K562 (cell line): ENCODE results near the gene HDC. TPM values are rescaled to one million over a fixed set of nuclear protein-coding genes. Genes with fewer than 3 reads are reported as not detected.

Source experiments
- ATAC-seq: fragments of 200-7000 bp; cut with Tn5 transposase; 3 replicates; pipeline ENCODE4 v1.9.1; 2020; ENCODE audit warnings: moderate library complexity
- BruUV-seq: library from RNA; stranded (reverse); fragments of 400-500 nt; replicated peaks from 2 replicates; lab custom pipeline; 2021; lab: Mats Ljungman, UMichigan
- CTCF ChIA-PET: fragments of 300-600 bp; formaldehyde crosslinking; extraction: SDS; loops from one replicate; lab custom pipeline; 2021; ENCODE audit warnings: low intra/inter-chr PET ratio; lab: Yijun Ruan, JAX
- POLR2A ChIA-PET: fragments of 300-600, 350-650 bp; sonication (Branson Sonifier 250); formaldehyde crosslinking; extraction: SDS; loops from one replicate; lab custom pipeline; 2021; ENCODE audit warnings: antibody characterized with exemption, inconsistent platforms; lab: Yijun Ruan, JAX
- DNase-seq, 4 experiments: peaks; one replicate each; pipeline versions ENCODE4 v3.0.0 to v3.0.0-alpha.2; 2011 to 2018; ENCODE audit warnings: low spot score in 3 of 4, mixed read lengths in 3 of 4; ENCODE audit errors: extremely low read depth in 1 of 4
- FAIRE-seq: peaks from 2 replicates; lab custom pipeline; 2011; peaks lifted over from hg19 to GRCh38; lab: Jason Lieb, UNC
- H2AFZ ChIP-seq: 2 replicates; pipeline ENCODE4 v1.6.0; 2011; ENCODE audit warnings: low read depth, low read length, control low read depth, inconsistent platforms
- H3K27ac ChIP-seq: fragments of 200-600 bp; 3 replicates; pipeline ENCODE4 v1.8.0; 2011; ENCODE audit warnings: low read depth, mild to moderate bottlenecking, control low read depth, inconsistent platforms, low read length, moderate library complexity, mixed read lengths; ENCODE audit errors: extremely low read depth
- H3K27me3 ChIP-seq, 2 experiments: fragments of 300-600 bp in 1 of 2; 2 replicates in 1 of 2; 3 replicates in 1 of 2; pipeline versions ENCODE4 v1.6.0 to v1.8.0; 2011; ENCODE audit warnings: inconsistent platforms in 2 of 2, low read length in 2 of 2, mild to moderate bottlenecking in 1 of 2, mixed read lengths in 1 of 2, moderate library complexity in 1 of 2; ENCODE audit not compliant: control insufficient read depth in 2 of 2, insufficient read depth in 2 of 2
- H3K36me3 ChIP-seq: fragments of 300-600 bp; 3 replicates; pipeline ENCODE4 v1.8.0; 2011; ENCODE audit warnings: mild to moderate bottlenecking, low read length, inconsistent platforms; ENCODE audit not compliant: control insufficient read depth, insufficient read depth
- H3K4me1 ChIP-seq, 2 experiments: fragments of 200-600 bp in 1 of 2; replicated peaks in 1 of 2; 2 replicates in 1 of 2; 3 replicates in 1 of 2; pipeline versions ENCODE4 v1.5.1 to v1.8.0; 2011; ENCODE audit warnings: inconsistent platforms in 2 of 2, low read length in 2 of 2, mild to moderate bottlenecking in 1 of 2, mixed read lengths in 1 of 2, moderate library complexity in 1 of 2; ENCODE audit not compliant: control insufficient read depth in 2 of 2, insufficient read depth in 2 of 2
- H3K4me2 ChIP-seq: 2 replicates; pipeline ENCODE4 v1.6.1; 2011; ENCODE audit warnings: low read length, control low read depth, inconsistent platforms, mixed read lengths; ENCODE audit not compliant: insufficient read depth
- H3K4me3 ChIP-seq: fragments of 200-600 bp; sonication (generic), shearing (Covaris generic); 2 replicates; pipeline ENCODE4 v1.5.1; 2016; ENCODE audit warnings: control low read depth, inconsistent platforms
- H3K79me2 ChIP-seq: fragments of 200-600 bp; 3 replicates; pipeline ENCODE4 v1.8.0; 2011; ENCODE audit warnings: low read length, inconsistent platforms; ENCODE audit not compliant: control insufficient read depth, insufficient read depth
- H3K9ac ChIP-seq, 2 experiments: 2 replicates each; pipeline versions ENCODE4 v1.6.0 to v1.6.1; 2011; ENCODE audit warnings: low read depth in 2 of 2, low read length in 2 of 2, control low read depth in 1 of 2, inconsistent platforms in 1 of 2, mild to moderate bottlenecking in 1 of 2, mixed read lengths in 1 of 2; ENCODE audit not compliant: insufficient read depth in 1 of 2
- H3K9me1 ChIP-seq: one replicate; pipeline ENCODE4 v1.6.0; 2011; ENCODE audit warnings: inconsistent platforms, mild to moderate bottlenecking, low read length, moderate library complexity; ENCODE audit not compliant: control insufficient read depth, insufficient read depth
- H3K9me3 ChIP-seq: replicated peaks from 2 replicates; pipeline ENCODE4 v1.5.1; 2011; ENCODE audit warnings: low read depth, low read length, inconsistent platforms; ENCODE audit not compliant: control insufficient read depth, insufficient read depth
- H4K20me1 ChIP-seq: replicated peaks from 2 replicates; pipeline ENCODE4 v1.6.1; 2011; ENCODE audit warnings: low read length, inconsistent platforms, mixed read lengths; ENCODE audit not compliant: control insufficient read depth, insufficient read depth
- C11orf30 ChIP-seq: fragments of 450-650 bp; IDR thresholded peaks from 2 replicates; pipeline ENCODE4 v1.6.1; 2016; ENCODE audit warnings: low read depth, mild to moderate bottlenecking
- CBX8 ChIP-seq: fragments of 200-600 bp; sonication (generic); IDR thresholded peaks from 2 replicates; pipeline ENCODE4 v1.6.1; 2012; ENCODE audit warnings: borderline replicate concordance, mixed run types, low read depth, mild to moderate bottlenecking, moderate library complexity, mixed read lengths, low read length, control low read depth, inconsistent platforms; ENCODE audit not compliant: poor library complexity, severe bottlenecking; ENCODE audit errors: extremely low read depth
- CXXC5 ChIP-seq: fragments of 250-450 bp; sonication (Bioruptor Pico); IDR thresholded peaks from 2 replicates; pipeline ENCODE4 v1.8.0; 2022; ENCODE audit warnings: inconsistent platforms, mild to moderate bottlenecking, moderate library complexity
- ILK ChIP-seq: fragments of 450-650 bp; IDR thresholded peaks from 2 replicates; pipeline ENCODE4 v1.6.1; 2016; ENCODE audit warnings: missing genetic modification characterization, low read depth, mild to moderate bottlenecking, missing compliant biosample characterization, moderate library complexity, borderline replicate concordance
- KDM1A ChIP-seq, 2 experiments: fragments of 450-650 bp; IDR thresholded peaks; 2 replicates each; pipeline ENCODE4 v1.6.1; 2016; ENCODE audit warnings: mild to moderate bottlenecking in 2 of 2
- MAFF ChIP-seq: IDR thresholded peaks from 2 replicates; pipeline ENCODE4 v1.6.1; 2012; ENCODE audit warnings: low read length, improper control_type of control experiment
- MAFG ChIP-seq: fragments of 450-650 bp; conservative IDR thresholded peaks from 2 replicates; pipeline ENCODE4 v1.6.1; 2016; ENCODE audit warnings: missing genetic modification characterization, missing compliant biosample characterization
- MAFK ChIP-seq: IDR thresholded peaks from 2 replicates; pipeline ENCODE4 v1.6.1; 2011; ENCODE audit warnings: low read length, improper control_type of control experiment
- PHB ChIP-seq: fragments of 250-450 bp; sonication (Bioruptor Pico); IDR thresholded peaks from 2 replicates; pipeline ENCODE4 v1.5.0; 2021
- PHTF2 ChIP-seq: fragments of 250-450 bp; sonication (Bioruptor Pico); IDR thresholded peaks from 2 replicates; pipeline ENCODE4 v1.5.0; 2021; ENCODE audit warnings: mild to moderate bottlenecking
- PTTG1 ChIP-seq: fragments of 450-650 bp; IDR thresholded peaks from 2 replicates; pipeline ENCODE4 v1.6.1; 2016; ENCODE audit warnings: low read depth, mild to moderate bottlenecking, missing genetic modification characterization, missing compliant biosample characterization
- RBM34 ChIP-seq: fragments of 200-400 bp; formaldehyde crosslinking; IDR thresholded peaks from 2 replicates; pipeline ENCODE4 v1.6.1; 2018; ENCODE audit warnings: low read length, borderline replicate concordance; ENCODE audit not compliant: insufficient read depth
- RCOR1 ChIP-seq, 2 experiments: IDR thresholded peaks; 2 replicates each; pipeline ENCODE4 v1.6.1; 2012; ENCODE audit warnings: low read depth in 2 of 2, low read length in 2 of 2, borderline replicate concordance in 1 of 2, improper control_type of control experiment in 1 of 2
- RFX5 ChIP-seq: IDR thresholded peaks from 2 replicates; pipeline ENCODE4 v1.6.1; 2011; ENCODE audit warnings: low read depth, mild to moderate bottlenecking, improper control_type of control experiment, low read length
- SMARCA5 ChIP-seq: fragments of 450-650 bp; IDR thresholded peaks from 2 replicates; pipeline ENCODE4 v1.6.1; 2016
- ZNF316 ChIP-seq: fragments of 450-650 bp; IDR thresholded peaks from 2 replicates; pipeline ENCODE4 v1.6.1; 2016
- ZNF766 ChIP-seq: fragments of 200-800 bp; sonication (Bioruptor generic); conservative IDR thresholded peaks from 2 replicates; pipeline ENCODE4 v1.6.1; 2016; ENCODE audit warnings: missing genetic modification characterization, missing compliant biosample characterization
- WGBS: fragments of 100-300 bp; shearing (Covaris generic); methylation state at CpG from one replicate; pipeline ENCODE4 v1.1.6; 2016; ENCODE audit warnings: low coverage, mixed read lengths; ENCODE audit not compliant: insufficient coverage; ENCODE audit errors: missing lambda C conversion rate; 5-methylcytosine and 5-hydroxymethylcytosine counted together
- in situ Hi-C: fragments of 300-500 bp; cut with MboI; formaldehyde crosslinking; loops from 4 replicates; pipeline ENCODE4 v1.15.0; 2018; ENCODE audit warnings: inconsistent platforms, mixed read lengths
- intact Hi-C: fragments of 100-400 bp; cut with micrococcal nuclease; formaldehyde crosslinking; loops from 2 replicates; pipeline ENCODE4 v1.14.2; 2022
- polyA plus RNA-seq, 8 experiments: library from polyadenylated mRNA; depleted of rRNA in 4 of 8; stranded (reverse) in 5 of 8; unstranded in 3 of 8; fragments of >200 nt; fragmentation: Nextera tagmentation in 2 of 8; fragmentation: Illumina TruSeq in 1 of 8; extraction: Ambion mirVana in 2 of 8; extraction: Trizol in 1 of 8; gene quantifications; 2 replicates each; pipeline versions ENCODE4 v1.2.1 to v1.2.3, GENCODE V29; 2011 to 2014; ENCODE audit warnings: inconsistent platforms in 1 of 8, missing spikeins in 1 of 8
- total RNA-seq, 7 experiments: library from RNA; depleted of rRNA in 6 of 7; stranded (reverse); fragments of >200 nt in 6 of 7; fragmentation: Illumina TruSeq in 2 of 7; extraction: Trizol in 2 of 7; gene quantifications; 2 replicates each; pipeline versions ENCODE4 v1.2.1 to v1.2.3, GENCODE V29; 2011 to 2021; ENCODE audit warnings: low replicate concordance in 1 of 7
- TF ChIP-seq, protein P1 (sequence below), 2 experiments: IDR thresholded peaks; 2 replicates each; pipeline ENCODE4 v1.6.1; 2012; ENCODE audit warnings: improper control_type of control experiment in 2 of 2, low read depth in 2 of 2, low read length in 2 of 2, borderline replicate concordance in 1 of 2

The HDC gene
- total and polyA plus RNA-seq, 9 of the 15 experiments (the other 6 are each of a cell fraction or from before 2014, with no cell fraction given): 0.26 to 5.3 (median 0.99) TPM

DNA sequence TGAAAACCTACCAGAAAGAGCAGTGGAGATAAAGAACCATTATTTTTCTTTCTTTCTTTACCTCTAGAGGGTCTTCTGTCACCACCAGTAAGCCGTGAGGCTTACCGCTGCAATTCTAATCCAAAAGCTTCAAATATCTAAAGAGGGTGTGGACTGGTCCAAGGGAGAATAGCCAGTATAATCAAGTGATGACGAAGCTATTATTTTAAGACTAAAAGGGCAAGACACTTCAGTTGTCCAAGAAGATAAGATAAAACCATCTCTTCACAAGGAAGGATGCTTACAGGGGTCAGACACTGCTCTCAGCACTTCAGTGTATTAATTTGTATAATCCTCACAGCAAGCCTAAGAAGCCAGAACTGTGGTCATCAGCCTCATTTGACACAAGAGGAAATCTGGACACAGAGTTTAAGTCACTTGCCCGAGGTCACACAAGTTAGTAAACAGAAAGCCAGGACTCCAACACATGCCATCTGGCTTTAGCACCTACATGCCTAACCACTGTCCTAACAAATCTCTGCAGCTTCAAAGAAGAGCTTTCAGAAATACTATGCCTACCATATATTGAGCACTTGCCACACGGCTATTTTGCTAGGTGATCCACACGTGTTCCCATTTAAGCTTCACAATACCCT is 14.6 kb downstream of the HDC start (continued):
- peak; percentile 70 for TF ChIP-seq ZNF316
- TF ChIP-seq MAFF: no peak; the same call in 1 of the 2 replicates
- TF ChIP-seq RCOR1 (IDR thresholded peaks at IDR 0.05; ENCODE audit: borderline replicate concordance in 1 of 2, low read depth in 2 of 2, low read length in 2 of 2): peak in 1 of 2 experiments; percentile 74; a peak in 2 of 4 replicates
- TF ChIP-seq KDM1A (IDR thresholded peaks at IDR 0.05): peak; percentile 38 to 56; a peak in 3 of 4 replicates
- peak; percentile 68; the same call in 1 of the 2 replicates for TF ChIP-seq ZNF766 (CRISPR knock-in tag)
- peak; percentile 31; the same call in 1 of the 2 replicates for TF ChIP-seq MAFK

DNA sequence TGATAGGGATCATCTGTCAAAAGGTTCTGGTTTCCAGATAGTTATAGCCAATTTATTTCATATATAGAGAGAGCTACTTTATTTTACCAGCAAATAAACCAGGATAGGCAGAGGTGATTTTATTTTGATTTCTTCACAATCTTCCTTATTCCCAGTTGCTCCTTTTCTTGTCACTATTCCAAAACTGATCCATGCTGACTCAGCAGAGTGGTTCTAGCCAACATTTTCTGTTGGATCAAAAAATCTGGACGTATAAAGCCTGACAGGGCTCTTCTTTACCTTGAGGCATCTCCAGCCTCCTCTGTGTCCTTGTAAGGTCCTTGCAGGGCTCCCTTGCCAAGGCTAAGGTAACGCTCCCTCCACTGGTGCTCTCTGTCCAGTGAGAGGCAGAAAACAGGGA is 15.8 kb downstream of the HDC start:
- POLR2A ChIA-PET: interaction anchor here (4.7 kb wide), 1 partner anchor 11 kb away, joined by 28 read pairs; no protein-coding TSS in a partner anchor
- no peaks in the 10 kb centered on the region for H3K79me2 ChIP-seq
- 57% methylated on average over 2 of the region's 2 CpGs for WGBS
- H3K4me3 ChIP-seq: no peak overlapping the region
- no peak overlapping the region for H3K27ac ChIP-seq
- H3K9me3 ChIP-seq: no peaks in the 10 kb centered on the region
- peaks cover 11 to 22% of the 10 kb centered on the region in 2 experiments for H3K4me1 ChIP-seq
- H2AFZ ChIP-seq: no peak overlapping the region
- no peak for FAIRE-seq
- H3K9ac ChIP-seq: no peak overlapping the region
- H4K20me1 ChIP-seq: no peaks in the 10 kb centered on the region
- no peaks in the 10 kb centered on the region for H3K27me3 ChIP-seq
- BruUV-seq: no TSS peak
- TF ChIP-seq SMARCA5 (no peak), CBX8 (no peak), MAFF (peak; percentile 84), CXXC5 (CRISPR knock-in tag) (no peak), PHB (CRISPR knock-in tag) (no peak), PHTF2 (no peak), RBM34 (no peak), ILK (tag) (no peak), C11orf30 (peak; percentile 84), ZNF316 (peak; percentile 87), MAFK (peak; percentile 89), PTTG1 (tag) (no peak), RFX5 (no peak), MAFG (peak; percentile 78)
- TF ChIP-seq, protein P1, sequence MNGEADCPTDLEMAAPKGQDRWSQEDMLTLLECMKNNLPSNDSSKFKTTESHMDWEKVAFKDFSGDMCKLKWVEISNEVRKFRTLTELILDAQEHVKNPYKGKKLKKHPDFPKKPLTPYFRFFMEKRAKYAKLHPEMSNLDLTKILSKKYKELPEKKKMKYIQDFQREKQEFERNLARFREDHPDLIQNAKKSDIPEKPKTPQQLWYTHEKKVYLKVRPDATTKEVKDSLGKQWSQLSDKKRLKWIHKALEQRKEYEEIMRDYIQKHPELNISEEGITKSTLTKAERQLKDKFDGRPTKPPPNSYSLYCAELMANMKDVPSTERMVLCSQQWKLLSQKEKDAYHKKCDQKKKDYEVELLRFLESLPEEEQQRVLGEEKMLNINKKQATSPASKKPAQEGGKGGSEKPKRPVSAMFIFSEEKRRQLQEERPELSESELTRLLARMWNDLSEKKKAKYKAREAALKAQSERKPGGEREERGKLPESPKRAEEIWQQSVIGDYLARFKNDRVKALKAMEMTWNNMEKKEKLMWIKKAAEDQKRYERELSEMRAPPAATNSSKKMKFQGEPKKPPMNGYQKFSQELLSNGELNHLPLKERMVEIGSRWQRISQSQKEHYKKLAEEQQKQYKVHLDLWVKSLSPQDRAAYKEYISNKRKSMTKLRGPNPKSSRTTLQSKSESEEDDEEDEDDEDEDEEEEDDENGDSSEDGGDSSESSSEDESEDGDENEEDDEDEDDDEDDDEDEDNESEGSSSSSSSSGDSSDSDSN (IDR thresholded peaks at IDR 0.05; ENCODE audit: borderline replicate concordance in 1 of 2, low read depth in 2 of 2, low read length in 2 of 2): no peak
- no peak for DNase-seq
- intact Hi-C loops (no loop called here), in situ Hi-C loops (no loop called here)
- H3K4me2 ChIP-seq: no peak overlapping the region
- H3K9me1 ChIP-seq: no peaks in the 10 kb centered on the region
- ATAC-seq: no peak
- CTCF ChIA-PET: no interaction called here
- H3K36me3 ChIP-seq: no peaks in the 10 kb centered on the region
